Gastrocnemius medialis (tissue), 4 donors: ENCODE results near the gene ZNF79.

Experiments used
- CTCF ChIP-seq, 5 experiments: fragments of 450-650 bp in 3 of 5; fragments of 200-600 bp in 2 of 5; sonication (generic) in 2 of 5; IDR thresholded peaks in 4 of 5; conservative IDR thresholded peaks in 1 of 5; 1 replicate in 4 of 5; 2 replicates in 1 of 5; pipeline ENCODE4 v1.5.1; 2016 to 2019; ENCODE audit warnings: antibody characterized with exemption in 5 of 5, mild to moderate bottlenecking in 3 of 5, moderate library complexity in 3 of 5
- POLR2A ChIP-seq, 2 donors: fragments of 450-650 bp; IDR thresholded peaks; one replicate each; pipeline ENCODE4 v1.6.1; 2017; ENCODE audit warnings: antibody characterized with exemption in 2 of 2, mild to moderate bottlenecking in 2 of 2, moderate library complexity in 2 of 2

GRCh38 chr9:127488946-127489345, 64.8 kb downstream of the ZNF79 start:
- no peak for TF ChIP-seq POLR2A (IDR thresholded peaks at IDR 0.05)
- no peak for TF ChIP-seq CTCF (IDR thresholded peaks at IDR 0.05 in 4 of 5, conservative IDR thresholded peaks at IDR 0.05 in 1 of 5)
